Measurements from ENCODE around the gene ZNF678.

Gene ZNF678

DNA sequence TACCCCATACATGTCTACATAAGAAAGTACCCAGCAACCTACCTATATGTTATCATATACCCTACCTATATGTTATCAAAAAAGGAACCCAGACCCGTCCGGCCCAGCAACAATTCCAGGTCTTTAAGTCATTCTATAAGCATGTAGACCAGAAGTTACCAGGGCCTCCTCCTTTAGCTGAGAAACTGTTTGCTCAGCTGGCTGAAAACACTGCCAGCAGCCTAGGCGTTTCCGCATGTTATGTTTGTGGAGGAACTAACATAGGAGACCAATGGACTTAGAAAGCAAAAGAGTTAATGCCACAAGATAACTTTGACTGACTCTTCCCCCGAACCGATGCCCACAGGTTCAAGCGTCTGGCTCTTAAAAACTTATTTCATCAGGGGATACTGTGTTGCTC lies 7.1 kb upstream of the ZNF678 start:
- no peak overlapping the region for H3K4me3 ChIP-seq (ENCODE audit: low read length)
- DNase-seq (ENCODE audit: low read depth): no peak
- TF ChIP-seq, protein P1, sequence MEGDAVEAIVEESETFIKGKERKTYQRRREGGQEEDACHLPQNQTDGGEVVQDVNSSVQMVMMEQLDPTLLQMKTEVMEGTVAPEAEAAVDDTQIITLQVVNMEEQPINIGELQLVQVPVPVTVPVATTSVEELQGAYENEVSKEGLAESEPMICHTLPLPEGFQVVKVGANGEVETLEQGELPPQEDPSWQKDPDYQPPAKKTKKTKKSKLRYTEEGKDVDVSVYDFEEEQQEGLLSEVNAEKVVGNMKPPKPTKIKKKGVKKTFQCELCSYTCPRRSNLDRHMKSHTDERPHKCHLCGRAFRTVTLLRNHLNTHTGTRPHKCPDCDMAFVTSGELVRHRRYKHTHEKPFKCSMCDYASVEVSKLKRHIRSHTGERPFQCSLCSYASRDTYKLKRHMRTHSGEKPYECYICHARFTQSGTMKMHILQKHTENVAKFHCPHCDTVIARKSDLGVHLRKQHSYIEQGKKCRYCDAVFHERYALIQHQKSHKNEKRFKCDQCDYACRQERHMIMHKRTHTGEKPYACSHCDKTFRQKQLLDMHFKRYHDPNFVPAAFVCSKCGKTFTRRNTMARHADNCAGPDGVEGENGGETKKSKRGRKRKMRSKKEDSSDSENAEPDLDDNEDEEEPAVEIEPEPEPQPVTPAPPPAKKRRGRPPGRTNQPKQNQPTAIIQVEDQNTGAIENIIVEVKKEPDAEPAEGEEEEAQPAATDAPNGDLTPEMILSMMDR (conservative IDR thresholded peaks at IDR 0.05; ENCODE audit: low read depth, low read length): no peak

DNA sequence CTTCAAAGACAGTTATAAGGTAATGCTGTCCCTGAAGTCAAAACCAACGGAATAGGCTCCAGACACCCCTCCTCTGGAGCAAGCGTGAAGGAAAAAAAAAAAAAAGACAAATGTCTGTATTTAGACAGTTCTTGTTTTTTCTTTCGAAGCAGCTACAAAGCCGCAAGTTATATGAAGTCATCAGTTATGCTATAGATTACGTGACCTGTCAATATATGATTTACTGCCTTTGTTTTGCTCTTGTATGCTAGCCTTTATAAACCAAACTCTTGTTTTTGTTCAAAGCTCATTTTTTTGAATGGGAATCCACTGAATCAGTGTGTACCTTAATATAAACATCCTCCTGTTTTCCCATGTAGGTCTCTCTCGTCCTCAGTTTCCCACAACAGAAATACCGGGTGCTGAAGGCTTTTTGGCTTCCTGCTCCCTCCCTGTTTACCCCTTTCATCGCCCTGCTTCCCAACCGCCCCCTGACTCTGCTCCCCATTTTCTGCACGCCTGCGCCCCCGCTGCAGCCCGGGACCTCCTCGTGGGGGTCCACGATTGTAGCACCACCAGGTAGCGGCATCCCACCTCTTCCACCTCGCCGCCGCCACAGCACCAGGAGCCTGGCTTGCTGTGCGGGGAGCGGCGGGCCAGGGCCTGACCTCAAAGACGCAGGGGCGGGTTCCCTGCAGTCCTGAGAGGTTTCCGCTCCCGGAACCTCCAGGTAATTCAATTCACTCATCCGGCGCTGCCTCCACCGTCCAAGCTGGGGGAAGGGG lies 5.2 kb upstream of the ZNF678 start:
- no peak for DNase-seq (ENCODE audit: low read depth)
- TF ChIP-seq, protein P1 (conservative IDR thresholded peaks at IDR 0.05; ENCODE audit: low read depth, low read length): no peak
- H3K4me3 ChIP-seq (ENCODE audit: low read length): no peak overlapping the region

DNA sequence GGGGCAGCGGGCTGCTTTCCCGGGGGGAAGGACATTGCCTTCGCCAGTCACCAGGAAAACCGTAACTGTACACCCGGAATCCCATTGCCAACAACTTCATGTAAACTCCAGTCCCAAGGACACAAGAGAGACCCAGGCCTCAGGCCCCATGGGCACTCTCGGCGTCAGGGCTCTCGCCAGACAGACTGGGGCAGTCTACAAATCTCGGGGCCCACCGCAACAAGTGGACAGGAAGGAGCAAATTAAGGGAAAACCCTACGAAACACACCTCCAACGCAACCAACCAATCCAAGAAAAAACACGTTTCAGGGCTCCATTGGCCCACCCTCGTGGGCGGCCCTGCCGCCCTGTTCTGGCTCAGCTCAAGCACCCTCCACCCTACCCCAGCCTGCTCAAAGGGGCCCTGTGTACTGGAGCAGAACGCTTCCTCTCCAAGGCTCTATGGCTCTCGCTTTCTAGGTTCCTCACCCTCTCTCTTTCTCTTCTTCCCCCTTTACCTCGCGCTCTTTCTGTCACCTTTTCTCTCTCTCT lies 4.6 kb upstream of the ZNF678 start:
- H3K4me3 ChIP-seq (ENCODE audit: low read length): no peak overlapping the region
- no peak for DNase-seq (ENCODE audit: low read depth)
- TF ChIP-seq, protein P1 (conservative IDR thresholded peaks at IDR 0.05; ENCODE audit: low read depth, low read length): no peak

DNA sequence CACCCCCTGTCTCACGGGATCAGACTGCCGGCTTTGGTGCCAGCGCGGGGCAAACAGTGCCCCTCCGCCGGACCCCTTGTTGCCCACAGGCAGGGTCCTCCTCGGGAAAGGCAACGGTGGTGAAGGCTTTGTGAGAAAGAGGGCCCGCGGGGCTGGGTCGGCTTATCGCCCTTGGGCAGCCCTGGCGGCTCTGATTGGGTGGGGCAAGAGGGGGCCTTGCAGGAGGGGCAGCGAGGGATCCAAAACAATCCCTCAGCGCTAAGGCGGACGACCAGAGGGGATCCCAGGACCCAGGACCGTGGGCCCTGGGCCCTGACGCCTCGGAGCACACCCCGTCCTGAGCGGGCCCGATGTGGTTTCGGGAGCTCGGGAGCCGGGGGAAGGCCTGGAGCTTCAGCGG lies 3.9 kb upstream of the ZNF678 start:
- H3K4me3 ChIP-seq (ENCODE audit: low read length): no peak overlapping the region
- TF ChIP-seq, protein P1 (conservative IDR thresholded peaks at IDR 0.05; ENCODE audit: low read depth, low read length): no peak
- no peak for DNase-seq (ENCODE audit: low read depth)

DNA sequence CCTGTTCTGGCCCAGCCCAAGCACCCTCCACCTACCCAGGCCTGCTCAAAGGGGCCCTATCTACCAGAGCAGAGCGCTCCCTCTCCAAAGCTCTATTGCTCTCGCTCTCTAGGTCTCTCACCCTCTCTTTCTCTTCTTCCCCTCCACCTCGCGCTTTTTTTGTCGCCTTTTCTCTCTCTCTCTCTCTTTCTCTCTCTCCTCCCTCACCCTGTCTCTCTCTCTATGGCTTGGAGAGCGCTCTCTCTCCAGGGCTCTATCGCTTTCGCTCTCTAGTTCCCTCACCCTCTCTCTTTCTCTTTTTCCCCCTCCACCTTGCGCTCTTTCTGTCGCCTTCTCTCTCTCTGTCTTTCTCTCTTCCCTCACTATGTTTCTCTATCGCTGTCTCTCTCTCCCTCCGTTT lies 3.4 kb upstream of the ZNF678 start:
- DNase-seq (ENCODE audit: low read depth): no peak
- no peak overlapping the region for H3K4me3 ChIP-seq (ENCODE audit: low read length)
- TF ChIP-seq, protein P1 (conservative IDR thresholded peaks at IDR 0.05; ENCODE audit: low read depth, low read length): no peak

DNA sequence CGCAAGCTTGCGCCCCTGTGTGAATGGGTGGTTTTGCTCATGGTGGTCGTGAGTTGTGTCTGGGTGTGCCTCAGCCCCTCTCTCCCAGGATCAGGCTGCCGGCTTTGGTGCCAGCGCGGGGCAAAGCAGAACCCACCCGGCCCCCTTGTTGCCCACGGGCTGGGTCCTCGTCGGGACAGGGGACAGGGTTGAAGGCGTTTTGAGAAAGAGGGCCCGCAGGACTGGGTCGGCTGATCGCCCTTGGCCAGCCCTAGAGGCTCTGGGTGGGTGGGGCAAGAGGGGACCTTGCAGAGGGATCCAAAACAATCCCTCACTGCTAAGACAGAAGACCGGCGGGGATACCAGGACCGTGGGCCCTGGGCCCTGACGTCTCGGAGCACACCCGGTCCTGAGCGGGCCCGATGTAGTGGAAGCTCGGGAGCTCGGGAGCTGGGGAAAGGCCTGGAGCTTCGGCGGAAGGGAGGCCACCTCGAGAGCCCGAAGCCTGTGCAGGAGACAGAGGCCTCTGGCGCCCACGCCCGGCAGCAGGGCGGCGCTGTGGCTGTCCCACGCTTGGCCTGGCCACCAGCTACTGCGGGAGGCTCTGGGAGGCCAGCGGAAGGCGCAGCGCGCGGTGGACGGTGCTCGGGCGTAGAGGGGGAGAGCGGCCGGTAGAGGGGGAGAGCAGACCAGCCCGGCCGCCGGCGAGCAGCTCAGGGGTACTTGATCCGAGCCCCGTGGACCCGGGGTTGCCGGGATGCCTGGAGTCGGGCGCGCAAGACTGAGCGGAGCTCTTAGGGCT lies 2.8 kb upstream of the ZNF678 start:
- no peak overlapping the region for H3K4me3 ChIP-seq (ENCODE audit: low read length)
- DNase-seq (ENCODE audit: low read depth): no peak
- TF ChIP-seq, protein P1 (conservative IDR thresholded peaks at IDR 0.05; ENCODE audit: low read depth, low read length): no peak
